Right renal cortex interstitium (tissue), 3 donors: Measurements from ENCODE around the gene ITGA11. TPM values are rescaled to one million over a fixed set of nuclear protein-coding genes. Genes with fewer than 3 reads are reported as not detected.

Experiments used
- DNase-seq, 3 donors: peaks; one replicate each; pipeline ENCODE4 v3.0.0-alpha.2; 2013; ENCODE audit warnings: low read depth in 3 of 3, low spot score in 2 of 3
- polyA plus RNA-seq, 3 donors: library from polyadenylated mRNA; unstranded; fragments of 120-200 nt; gene quantifications; one replicate each; pipeline ENCODE4 v1.2.1, GENCODE V29; 2013; ENCODE audit not compliant: insufficient read length in 3 of 3

The ITGA11 gene
- polyA plus RNA-seq, 3 donors = 2.0 to 3.9 (median 3.1) TPM

DNA sequence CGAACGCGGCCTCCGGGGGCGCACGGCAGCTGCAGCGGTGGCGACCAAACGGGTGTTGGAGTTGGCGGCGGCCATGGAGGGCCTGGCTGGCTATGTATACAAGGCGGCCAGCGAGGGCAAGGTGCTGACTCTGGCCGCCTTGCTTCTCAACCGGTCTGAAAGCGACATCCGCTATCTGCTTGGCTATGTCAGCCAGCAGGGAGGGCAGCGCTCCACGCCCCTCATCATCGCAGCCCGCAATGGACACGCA lies 153.7 kb downstream of the ITGA11 start:
- DNase-seq = peak in 1 of 3 donors; percentile 29

DNA sequence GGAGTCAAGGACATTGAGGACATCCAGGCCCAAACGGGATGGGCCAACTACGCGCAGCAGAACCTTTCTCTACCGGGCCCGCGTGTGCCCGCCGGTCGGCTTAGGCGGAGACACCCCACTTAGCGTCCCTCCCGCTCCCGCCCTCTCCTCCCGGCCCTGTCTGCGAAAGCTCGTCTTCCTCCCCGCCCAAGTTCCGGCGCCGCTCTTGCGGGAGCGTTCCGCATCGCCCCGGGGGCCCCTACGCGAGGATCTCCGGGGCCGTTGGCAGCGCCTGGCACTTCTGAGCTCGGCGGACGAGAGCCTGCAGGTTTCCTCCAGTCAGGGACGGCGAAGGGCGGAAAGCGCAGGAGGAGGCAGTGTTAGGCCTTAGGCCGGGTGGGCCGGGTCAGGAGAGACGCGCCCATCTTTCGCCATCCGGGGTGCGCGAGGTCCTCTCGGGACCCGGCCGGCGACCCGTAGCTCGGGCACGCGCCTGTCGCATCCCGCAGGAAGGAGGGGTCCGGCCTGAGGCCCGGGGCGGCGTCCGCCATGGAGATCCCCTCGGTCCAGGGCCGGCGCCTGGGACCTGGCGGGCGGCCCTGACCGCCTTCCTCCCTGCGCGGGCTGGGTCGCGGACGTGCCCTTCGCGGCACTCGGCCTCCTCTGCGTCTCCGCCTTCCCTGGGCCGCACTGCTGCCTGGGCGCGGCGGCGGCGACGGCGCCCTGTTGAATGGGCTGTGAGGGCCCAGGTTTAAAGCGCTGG lies 154.2 kb downstream of the ITGA11 start, which contains the start of gene FEM1B:
FEM1B (plus strand) TSS at position 143 of the 742 bp plus-strand sequence. CDS start 673 bp downstream, outside the sequence.
- peak; percentile 79 to 84 (median 81) for DNase-seq

GRCh38 chr15:68277131-68277602 lies 154.8 kb downstream of the ITGA11 start:
- peak in 1 of 3 donors; percentile 14 for DNase-seq

DNA sequence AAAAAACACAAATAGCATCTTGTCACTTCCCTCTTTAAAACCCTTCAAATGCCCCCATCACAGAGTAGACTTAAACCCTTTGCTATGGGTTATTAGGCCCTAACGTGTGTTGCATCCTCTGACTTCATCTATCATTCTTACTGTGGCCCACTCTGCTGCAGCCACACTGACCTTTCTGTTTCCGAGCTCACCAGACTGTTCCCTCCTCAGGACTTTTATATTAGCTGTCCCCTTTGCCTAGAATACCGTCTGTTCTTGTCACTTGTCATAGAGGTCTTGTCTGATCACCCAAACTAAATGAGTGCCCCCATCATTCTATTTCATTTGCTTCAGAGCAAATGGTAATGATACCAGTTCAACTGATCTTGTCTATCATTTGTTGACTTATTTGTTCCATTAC lies 155.3 kb downstream of the ITGA11 start:
- no peak for DNase-seq

GRCh38 chr15:68275165-68275746 lies 156.7 kb downstream of the ITGA11 start:
- DNase-seq = no peak

GRCh38 chr15:68274201-68274848 lies 157.6 kb downstream of the ITGA11 start:
- DNase-seq = no peak

DNA sequence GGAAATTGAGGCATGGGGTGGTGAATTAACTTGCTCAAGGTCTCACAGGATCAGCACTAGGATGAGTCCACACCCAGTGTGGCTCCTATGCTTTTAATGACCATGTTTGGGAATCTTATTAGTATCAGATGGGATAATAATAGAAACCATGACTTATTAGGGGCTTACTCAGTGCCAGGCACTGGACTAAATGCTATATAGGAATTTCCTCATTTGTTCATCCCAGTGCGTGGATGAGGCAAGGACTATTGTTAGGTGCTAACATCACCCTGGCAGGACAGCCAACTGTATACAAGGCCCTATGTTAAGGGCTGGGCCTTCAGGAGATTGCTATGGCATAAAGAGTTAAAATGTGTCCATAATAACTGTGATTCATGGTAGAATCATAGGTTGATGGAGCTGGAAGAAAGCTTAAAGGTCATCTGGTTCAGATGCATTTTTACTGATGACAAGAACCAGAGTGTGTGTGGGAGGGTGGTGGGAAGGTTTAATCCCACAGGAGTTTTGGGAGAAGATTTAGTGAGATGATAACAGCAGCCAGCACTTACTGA lies 159.2 kb downstream of the ITGA11 start:
- no peak for DNase-seq

GRCh38 chr15:68271854-68272471 lies 160.0 kb downstream of the ITGA11 start:
- no peak for DNase-seq

DNA sequence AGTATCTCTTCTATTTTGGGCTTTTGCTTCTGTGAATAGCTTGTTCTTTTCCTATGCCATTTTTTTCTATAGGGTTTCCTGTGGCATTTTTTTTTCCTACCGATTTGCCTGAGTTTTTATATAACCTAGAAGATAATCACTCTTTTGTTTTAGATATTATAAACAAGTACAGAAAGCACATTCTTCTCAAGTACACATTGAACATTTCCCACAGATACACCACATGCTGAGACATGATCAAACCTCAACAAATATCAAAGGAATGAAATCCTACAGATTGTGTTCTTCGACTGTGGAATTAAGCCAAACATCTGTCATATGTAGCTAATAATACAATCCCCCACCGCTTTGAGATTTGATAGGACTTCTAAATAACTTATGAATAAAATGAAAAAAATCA lies 163.6 kb downstream of the ITGA11 start:
- DNase-seq = no peak

DNA sequence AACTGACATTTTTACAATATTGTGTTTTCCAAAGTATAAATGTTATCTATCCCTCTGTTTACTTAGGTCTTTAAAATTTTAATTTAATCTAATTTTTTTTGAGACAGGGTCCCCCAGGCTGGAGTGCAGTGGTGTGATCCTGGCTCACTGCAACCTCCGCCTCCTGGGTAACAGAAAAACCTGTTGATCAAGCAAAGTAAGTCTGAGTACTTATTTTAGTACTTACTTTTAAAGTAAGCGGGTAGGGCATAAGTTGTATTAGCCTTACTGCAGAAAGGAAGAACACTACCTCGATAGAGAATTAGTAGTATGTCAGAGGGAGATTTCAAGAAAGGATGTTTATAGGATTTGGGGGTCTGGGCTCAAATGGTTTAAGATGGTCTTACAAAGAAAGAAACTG lies 166.3 kb downstream of the ITGA11 start:
- no peak for DNase-seq

DNA sequence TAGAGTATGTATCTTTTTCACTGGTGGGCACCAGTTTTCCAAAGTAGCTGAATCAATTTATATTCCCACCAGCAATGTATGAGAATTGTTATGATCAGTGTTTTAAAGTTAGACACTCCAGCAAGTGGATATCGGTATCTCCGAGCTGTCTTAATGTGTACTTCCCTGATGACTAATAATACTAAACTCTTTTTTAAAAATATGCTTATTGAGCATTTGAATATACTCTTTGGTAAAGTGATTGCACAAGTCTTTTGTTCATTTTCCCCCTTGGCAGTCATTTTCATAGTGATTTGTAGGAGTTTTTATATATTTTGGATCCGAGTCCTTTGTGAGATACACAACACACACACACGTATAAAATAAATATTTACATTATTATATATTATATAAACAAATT lies 166.9 kb downstream of the ITGA11 start:
- DNase-seq = no peak

GRCh38 chr15:68264282-68264681 lies 167.7 kb downstream of the ITGA11 start:
- DNase-seq = no peak

- DNase-seq = no peak
These were observed 169.2 kb downstream of the ITGA11 start for GRCh38 chr15:68262514-68263356.

DNA sequence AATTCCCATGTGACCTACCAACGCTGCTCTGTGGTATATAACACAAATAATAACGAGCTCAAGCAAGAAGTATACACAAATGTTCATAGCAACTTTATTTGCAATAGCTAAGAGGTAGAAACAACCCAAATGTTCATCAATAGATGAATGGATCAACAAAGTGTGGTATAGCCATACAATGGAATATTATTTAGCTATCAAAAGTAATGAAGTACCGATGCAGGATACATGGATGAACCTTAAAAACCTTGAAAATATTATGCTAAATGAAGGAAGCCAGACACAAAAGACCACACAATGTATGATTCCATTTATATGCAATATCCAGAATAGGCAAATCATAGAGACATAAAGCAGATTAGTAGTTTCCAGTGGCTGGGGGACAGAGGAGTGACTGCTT lies 170.0 kb downstream of the ITGA11 start:
- DNase-seq = no peak

- no peak for DNase-seq
These were observed 170.7 kb downstream of the ITGA11 start for GRCh38 chr15:68261241-68261640.

DNA sequence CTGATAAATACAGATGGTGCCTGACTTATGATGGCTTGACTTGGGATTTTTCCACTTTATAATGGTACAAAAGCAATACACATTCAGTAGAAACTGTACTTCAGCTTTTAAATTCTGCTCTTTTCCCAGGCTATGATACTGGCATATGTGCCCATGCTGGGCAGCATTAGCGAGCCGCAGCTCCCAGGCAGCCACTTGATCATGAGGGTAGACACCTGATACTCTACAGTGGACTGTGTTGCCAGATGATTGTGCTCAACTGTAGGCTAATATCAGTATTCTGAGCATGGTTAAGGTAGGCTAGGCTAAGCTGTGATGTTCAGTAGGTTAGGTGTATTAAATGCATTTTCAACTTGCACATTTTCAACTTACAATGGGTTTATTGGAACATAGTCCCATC lies 172.1 kb downstream of the ITGA11 start:
- no peak for DNase-seq

- no peak for DNase-seq
These were observed 173.3 kb downstream of the ITGA11 start for GRCh38 chr15:68258692-68259091.

GRCh38 chr15:68256675-68257450 lies 175.1 kb downstream of the ITGA11 start:
- peak in 2 of 3 donors; percentile 72 to 74 for DNase-seq

- DNase-seq = peak in 1 of 3 donors; percentile 67
These were observed 178.9 kb downstream of the ITGA11 start for GRCh38 chr15:68252925-68253534.
